ENCODE data around the gene MCF2L. TPM values are rescaled to one million over a fixed set of nuclear protein-coding genes. Genes with fewer than 3 reads are reported as not detected.

The MCF2L gene
- total and polyA plus RNA-seq, 9 of the 15 experiments (the other 6 are each of a cell fraction or from before 2014, with no cell fraction given), result 0.05 to 0.25 (median 0.18) TPM; not detected in 5

GRCh38 chr13:113095146-113096051, 126.4 kb downstream of the MCF2L start:
- H3K9ac ChIP-seq (ENCODE audit: insufficient read depth in 1 of 2, low read depth in 2 of 2, low read length in 2 of 2), result no peak overlapping the region
- WGBS (ENCODE audit: insufficient coverage, low coverage, missing lambda C conversion rate), result 3% methylated on average over 13 of the region's 25 CpGs
- H3K27me3 ChIP-seq (ENCODE audit: control insufficient read depth in 2 of 2, insufficient read depth in 2 of 2, low read length in 2 of 2), result peaks cover 48 to 92% of the 10 kb centered on the region in 2 experiments
- H3K4me2 ChIP-seq (ENCODE audit: insufficient read depth, low read length), result no peak overlapping the region
- no peak overlapping the region for H3K4me3 ChIP-seq
- no peaks in the 10 kb centered on the region for H3K36me3 ChIP-seq (ENCODE audit: control insufficient read depth, insufficient read depth, low read length)
- no peak for FAIRE-seq
- no TSS peak for BruUV-seq (replicated peaks)
- H2AFZ ChIP-seq (ENCODE audit: low read depth, low read length), result no peak overlapping the region
- ChIA-PET CTCF (ENCODE audit: low intra/inter-chr PET ratio) (no interaction called here), POLR2A (no interaction called here)
- no peaks in the 10 kb centered on the region for H3K9me1 ChIP-seq (ENCODE audit: control insufficient read depth, insufficient read depth, low read length)
- no peak for ATAC-seq
- intact Hi-C loops (cut with micrococcal nuclease) (no loop called here), in situ Hi-C loops (cut with MboI) (no loop called here)
- no peaks in the 10 kb centered on the region; the same call in 1 of the 2 replicates for H4K20me1 ChIP-seq (replicated peaks; ENCODE audit: control insufficient read depth, insufficient read depth, low read length)
- no peak for TF ChIP-seq MCM7 (IDR thresholded peaks at IDR 0.05)
- TF ChIP-seq PREB (CRISPR knock-in tag; IDR thresholded peaks at IDR 0.05), result no peak
- peak; percentile 47 for TF ChIP-seq USF1 (CRISPR knock-in tag; IDR thresholded peaks at IDR 0.05)
- no peak for TF ChIP-seq ZNF76 (CRISPR knock-in tag; IDR thresholded peaks at IDR 0.05; ENCODE audit: borderline replicate concordance)
- TF ChIP-seq ZSCAN32 (CRISPR knock-in tag; IDR thresholded peaks at IDR 0.05), result no peak
- TF ChIP-seq PURB (CRISPR knock-in tag; IDR thresholded peaks at IDR 0.05; ENCODE audit: low read depth), result no peak
- H3K27ac ChIP-seq (ENCODE audit: extremely low read depth, low read depth, low read length), result no peak overlapping the region
- peaks cover 0 to 8% of the 10 kb centered on the region in 2 experiments; a peak in 1 of 5 replicates for H3K4me1 ChIP-seq (replicated peaks in 1 of 2; ENCODE audit: control insufficient read depth in 2 of 2, insufficient read depth in 2 of 2, low read length in 2 of 2)
- DNase-seq (ENCODE audit: extremely low read depth in 1 of 4, low spot score in 3 of 4), result no peak
- H3K79me2 ChIP-seq (ENCODE audit: control insufficient read depth, insufficient read depth, low read length), result no peaks in the 10 kb centered on the region
- no peaks in the 10 kb centered on the region for H3K9me3 ChIP-seq (replicated peaks; ENCODE audit: control insufficient read depth, insufficient read depth, low read depth, low read length)

Data from K562 (cell line).